G401.6 (cell line): Measurements from ENCODE around the gene S100A2.

Experiments used
- FAIRE-seq: peaks from 2 replicates; lab custom pipeline; 2012; peaks lifted over from hg19 to GRCh38; lab: Jason Lieb, UNC

Gene S100A2

DNA sequence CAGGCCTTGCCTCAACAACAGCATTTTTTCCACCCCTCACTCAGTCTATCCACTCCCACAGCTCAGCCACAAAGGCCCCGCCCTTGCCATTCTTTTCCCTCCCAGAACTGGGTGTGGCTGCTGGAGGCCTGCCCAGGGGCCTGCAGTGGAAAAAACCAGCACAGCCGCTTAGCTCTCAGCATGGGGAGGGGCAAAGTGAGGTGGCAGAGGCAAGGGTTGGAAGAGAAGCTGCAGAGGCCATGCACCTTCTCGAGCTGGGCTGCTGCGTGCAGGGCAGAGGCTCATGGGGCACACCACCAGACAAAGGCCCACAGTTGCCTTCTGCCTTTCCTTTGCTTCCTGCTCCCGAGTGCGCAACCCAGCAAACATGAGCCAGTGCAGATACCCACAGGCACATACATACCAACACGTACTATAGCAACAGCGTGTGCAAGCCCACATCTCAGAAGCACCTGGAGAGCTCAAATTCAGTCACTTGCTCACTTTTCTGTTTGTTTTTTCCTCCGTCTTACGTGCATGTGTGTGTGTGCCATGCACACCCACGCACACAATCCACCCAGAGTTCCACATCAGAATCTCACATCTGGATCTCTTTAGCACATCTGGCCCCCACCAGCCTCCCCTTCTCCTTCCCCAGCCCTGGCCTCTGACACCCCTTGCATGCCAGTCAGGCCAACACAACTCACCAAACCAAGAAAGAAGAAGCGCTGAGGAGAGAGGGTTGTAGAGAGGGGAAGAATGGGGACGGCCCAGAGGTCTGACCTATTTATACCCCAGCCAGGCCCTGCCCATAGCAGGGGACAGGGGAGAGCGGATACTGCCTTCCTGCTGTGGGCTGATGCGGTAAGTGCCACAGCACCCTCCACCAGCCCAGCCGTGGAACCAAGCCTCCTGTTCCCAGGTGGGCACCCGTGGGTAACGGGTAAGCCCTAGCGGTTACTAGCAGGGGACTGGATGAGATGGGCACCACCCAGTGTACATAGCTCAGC, 20.3 kb downstream of the S100A2 start, which contains the start of gene S100A4:
S100A4 (minus strand) TSS at position 740 of the 989 bp plus-strand sequence. CDS start 1,012 bp downstream, outside the sequence.
- peak; percentile 96 for FAIRE-seq

DNA sequence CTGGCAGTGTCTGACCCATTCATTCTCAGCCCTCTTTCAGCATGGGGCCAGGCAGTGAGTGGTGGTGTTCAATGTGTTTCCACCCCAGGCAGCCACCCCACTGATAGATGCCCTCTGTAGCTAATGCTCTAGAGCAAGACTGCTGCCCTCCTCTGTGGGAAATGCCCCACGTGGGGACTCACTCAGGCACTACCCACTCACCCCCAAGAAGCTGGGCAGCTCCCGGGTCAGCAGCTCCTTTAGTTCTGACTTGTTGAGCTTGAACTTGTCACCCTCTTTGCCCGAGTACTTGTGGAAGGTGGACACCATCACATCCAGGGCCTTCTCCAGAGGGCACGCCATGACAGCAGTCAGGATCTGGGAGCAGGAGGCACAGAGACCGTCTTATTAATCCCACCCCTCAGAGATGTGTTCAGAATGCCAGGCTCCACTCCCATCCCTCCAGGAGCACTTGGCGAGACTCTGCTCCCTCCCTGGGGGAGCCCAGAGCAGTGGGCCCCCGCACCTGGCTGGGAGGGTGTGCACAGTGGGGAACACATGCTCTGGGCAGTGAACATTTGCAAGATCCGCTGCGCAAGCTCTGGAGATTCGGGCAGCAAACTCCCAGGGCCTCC, 21.1 kb downstream of the S100A2 start:
- FAIRE-seq, result no peak

DNA sequence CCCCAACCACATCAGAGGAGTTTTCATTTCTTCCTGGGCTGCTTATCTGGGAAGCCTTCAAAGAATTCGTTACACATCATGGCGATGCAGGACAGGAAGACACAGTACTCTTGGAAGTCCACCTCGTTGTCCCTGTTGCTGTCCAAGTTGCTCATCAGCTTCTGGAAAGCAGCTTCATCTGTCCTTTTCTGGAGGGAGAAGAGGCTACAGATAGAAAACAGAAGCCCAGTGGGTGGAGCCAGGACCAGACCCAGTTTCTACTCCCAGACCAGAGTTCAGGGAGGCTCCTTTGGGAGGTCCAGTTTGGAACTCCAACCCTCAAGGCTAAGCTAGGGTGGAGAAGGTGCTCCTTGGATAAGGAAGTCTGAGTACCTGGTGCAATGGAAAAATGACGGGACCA, 21.9 kb downstream of the S100A2 start:
- FAIRE-seq, result no peak

DNA sequence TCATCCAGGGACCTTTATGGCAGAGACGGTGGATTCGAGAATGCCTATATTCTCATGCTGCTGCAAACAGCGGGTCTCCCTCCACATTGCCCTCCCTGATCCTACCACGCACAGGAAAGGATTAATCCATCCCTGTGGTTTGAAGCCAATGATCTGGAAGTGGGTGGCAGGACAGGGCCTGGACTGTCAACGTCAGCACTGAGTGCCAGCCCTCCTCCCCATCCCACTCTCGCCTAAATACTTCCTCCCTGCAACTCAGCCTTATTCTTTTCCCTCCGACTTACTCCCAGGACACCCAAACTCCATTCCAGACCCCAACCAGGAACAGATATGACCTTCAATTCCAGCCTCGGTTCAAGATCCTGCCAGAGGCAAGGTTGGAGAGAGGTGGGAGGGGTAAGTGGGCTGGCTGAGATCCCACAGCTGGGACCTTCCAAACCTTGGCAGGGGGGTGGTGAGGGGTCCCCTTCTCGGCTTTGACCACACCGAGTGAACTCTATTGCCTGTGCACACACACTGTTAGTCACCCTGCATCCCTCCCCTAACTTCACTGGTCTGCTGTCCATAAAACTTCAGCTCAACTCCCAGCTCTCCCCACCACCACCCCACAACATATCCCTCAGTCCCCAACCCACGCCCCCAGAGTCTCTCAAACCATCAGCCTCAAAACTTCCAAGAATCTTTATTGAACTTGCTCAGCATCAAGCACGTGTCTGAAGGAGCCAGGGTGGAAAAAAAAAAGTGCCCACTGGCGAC, 22.5 kb downstream of the S100A2 start:
- no peak for FAIRE-seq

DNA sequence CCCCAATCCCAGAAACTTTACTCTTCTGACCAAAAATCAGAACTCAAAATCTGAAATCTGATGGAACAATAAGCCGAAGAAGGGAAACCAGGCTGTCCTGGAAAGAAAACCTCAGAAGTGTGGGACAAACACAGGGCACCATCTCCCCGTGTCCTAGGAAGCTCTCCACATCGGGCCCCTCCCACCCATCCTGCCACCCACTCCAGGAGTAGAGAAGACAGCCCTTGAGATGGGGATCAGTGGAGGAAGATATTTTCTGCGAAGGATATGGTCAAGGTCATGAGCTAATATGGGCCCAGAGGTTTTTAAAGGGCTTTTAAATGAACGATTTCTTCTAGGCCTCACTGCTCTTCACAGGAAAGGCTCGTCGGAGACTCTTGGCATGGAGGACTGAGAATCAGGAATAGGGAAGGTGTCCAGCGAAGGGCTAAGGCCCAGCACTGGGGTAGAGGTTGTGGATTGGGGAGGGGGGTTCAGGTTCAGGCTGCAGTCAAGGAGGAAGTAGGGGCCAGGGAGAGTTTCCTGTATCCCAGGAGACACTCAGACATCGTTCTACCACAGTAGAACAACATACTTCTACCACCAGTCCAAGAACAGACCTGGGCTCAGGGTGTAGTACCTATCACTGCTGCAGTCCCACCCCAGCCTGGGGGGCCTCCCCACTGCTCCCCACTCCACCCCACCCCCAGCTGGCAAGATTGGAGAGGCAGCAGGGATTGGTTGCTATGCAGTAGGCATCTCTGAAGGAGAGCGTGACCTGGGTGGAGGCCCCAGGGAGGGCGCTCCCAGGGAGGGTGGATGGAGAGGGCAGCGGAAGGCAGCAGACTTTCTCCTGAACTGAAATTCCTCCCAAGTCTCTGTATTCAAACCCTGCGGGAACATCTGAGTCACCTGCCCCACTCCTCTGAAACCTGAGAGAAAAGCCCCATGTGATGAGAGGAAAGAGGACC, 23.7 kb downstream of the S100A2 start:
- FAIRE-seq, result no peak

DNA sequence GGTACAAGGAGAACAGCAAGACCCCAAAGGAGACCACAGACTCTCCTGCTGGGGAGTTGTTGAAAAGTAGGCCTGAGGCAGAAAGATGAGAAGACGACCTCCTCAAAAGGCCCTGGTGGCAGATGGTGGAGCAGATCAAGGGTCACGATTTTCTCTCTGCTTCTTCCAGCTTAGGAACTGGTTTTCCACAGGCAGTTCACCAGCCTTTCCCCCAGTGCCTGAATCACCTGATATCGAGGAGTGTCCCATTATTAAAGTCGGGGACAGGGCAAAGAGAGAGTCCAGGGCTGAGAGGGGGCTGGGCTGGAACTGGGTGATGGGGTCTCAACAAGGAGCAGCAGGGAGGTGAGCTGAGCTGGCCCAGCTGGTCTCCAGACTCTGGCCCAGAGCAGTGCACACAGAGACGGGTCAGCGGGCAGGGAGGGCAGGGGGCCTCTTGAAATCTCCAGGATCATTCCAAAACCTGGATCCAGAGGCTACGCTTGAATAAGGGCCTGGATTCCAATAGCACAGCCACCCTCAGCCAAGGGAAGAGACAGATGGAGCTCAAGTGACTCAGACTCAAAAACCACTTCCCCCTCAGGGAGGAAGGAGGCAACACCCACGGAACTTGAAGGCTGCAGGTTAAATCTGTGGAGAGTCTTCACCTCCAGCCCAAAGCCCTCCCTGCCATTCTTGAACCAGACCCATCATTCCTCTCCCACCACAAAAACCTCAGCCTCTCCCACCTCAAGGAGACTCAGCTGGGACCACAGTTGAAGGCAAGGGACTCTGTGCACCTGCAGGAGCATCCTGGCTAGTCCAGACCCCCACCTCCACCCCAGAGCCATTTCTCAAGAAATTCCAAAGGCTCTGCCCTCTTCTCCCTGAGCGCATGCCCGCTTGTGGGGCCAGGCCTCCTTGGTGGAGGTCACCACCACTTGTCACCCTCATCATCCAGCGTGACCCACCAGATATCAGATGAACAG, 25.0 kb downstream of the S100A2 start, which contains the start of gene S100A5:
S100A5 (minus strand) TSS at position 541 of the 968 bp plus-strand sequence. CDS start 743 bp downstream, outside the sequence.
- FAIRE-seq, result no peak

DNA sequence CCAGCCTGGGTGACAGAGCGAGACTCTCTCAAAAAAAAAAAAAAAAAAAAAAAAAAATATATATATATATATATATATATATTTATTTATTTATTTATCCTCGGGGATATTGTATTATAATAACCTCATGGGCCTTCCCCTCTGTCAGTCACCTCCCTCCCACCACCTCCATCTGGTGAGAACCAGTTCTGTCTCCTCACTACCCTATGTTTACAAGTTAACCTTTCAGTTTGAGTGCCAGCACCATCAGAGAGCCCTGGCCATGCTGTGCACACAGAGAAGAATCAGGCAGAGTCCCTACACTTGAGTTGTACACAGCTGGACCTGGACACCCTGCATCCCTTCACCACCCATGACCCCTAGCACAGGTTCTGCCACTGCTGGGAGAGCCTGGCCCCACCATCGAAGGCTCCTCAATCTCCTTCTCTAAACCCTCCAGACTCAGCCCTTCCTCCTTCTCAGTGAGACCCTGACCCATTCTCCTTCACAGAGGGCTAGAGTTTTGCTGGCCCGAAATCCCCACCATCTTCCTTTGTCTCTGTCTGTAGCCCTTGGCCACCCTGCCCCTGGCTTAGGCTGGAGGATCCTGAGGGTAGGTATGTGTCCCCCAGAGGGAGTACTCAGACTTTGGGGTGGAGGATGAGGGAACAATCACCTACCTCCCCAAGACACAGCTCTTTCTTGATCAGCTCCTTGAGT, 26.1 kb downstream of the S100A2 start:
- no peak for FAIRE-seq

DNA sequence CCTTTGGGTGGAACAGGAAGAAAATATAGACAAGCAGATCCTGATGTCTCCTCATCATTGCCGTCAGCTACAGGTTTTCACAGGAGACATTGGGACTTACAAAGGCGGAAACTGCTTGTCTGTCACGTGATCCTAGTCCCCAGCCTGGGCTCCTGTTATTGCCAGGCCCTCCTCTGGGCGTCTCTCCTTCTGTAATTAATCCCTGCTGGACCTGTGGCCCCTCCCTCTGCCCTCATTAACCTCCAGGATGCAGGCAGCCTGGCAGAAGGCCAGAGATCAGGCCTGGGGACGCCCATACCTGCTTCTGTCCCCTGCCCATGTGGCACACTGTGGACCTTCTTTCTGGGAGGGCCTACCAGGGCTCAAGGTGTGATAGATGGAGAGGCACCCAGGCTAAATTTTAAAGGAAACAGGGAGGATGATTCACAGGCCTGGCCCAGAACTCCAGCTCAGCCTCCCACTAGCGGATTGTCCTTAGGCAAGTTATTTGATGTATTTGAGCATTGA, 27.3 kb downstream of the S100A2 start:
- FAIRE-seq, result no peak

DNA sequence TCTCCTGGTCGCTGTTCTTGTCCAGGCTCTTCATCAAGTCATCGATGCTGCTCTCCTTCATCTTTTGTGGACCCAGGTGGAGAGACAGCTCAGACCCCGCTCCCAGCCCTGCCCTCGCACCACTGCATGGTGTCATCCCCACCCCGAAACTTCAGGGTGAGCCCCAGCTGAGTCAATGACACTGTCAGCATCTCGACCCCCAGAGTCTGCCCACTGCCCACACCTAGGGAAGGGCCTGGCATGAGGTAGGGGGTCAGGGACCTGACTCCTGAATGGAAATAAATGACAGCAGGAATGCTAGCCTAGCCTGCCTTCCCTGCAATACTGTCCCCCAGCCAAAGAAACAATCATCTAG, 28.3 kb downstream of the S100A2 start:
- FAIRE-seq, result no peak

DNA sequence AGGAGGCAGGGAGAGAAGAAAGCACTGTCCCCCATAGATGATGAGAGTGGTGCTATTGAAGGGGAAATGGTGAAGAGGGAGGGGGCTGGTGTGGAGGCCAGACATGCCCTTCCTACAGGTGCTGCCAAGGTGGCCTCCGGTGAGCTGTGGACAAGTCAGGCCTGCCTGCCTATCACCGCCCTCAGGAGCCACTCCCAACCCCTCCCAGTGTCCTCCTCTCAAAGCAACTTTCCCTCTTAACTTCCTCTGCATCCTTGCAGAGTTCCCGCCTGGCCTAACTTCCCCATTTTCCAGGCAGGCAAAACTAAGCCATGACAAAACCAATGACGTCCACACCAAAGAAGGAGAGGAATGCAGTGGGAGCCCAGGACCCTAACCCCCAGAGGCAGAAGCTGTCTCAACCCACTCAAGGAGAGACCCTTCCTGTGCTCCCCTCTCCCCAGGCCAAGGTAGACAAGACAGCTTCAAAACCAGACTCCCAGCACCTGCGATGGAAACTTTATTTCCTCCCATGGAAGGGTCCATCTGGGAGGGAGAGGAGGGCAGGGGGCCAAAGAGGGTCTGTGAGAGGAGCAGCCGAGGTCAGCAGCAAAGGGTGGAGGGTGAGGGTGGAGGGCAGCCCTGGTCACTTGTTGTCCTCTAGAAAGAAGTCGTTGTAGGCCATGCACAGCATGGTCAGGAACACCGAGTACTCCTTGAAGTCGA, 28.8 kb downstream of the S100A2 start:
- FAIRE-seq, result no peak

DNA sequence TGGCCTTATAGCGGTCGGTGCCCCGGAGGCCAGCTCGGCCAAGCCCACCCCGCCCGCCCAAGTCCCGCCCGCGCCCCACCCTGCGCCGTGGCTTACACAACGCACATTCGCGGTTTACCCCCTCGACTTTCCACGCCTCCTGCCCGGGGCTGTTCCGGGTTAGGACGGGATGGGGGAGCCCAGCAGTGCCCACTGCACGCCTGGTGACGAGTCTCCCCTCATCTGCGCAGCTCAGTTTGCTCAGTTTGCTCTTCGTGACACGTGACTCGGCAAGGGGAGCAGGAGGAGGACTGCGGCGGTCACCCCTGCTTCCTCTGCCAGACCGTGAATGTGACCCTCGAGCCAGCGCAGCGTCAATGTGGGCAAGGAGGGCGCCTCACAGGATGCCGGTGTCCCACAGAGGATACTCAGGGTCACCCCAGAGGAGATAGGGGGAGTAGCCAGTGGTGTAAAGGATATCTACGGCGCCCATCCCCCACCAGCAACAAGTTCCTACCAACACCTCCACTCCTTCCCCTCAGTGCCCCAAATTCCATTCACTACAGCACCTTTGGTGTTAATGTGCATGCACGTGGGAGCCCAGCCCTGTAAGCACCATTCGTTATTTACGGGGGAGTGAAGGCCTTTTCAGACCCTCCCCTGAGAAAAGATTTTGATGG, 29.5 kb downstream of the S100A2 start:
- FAIRE-seq, result no peak

DNA sequence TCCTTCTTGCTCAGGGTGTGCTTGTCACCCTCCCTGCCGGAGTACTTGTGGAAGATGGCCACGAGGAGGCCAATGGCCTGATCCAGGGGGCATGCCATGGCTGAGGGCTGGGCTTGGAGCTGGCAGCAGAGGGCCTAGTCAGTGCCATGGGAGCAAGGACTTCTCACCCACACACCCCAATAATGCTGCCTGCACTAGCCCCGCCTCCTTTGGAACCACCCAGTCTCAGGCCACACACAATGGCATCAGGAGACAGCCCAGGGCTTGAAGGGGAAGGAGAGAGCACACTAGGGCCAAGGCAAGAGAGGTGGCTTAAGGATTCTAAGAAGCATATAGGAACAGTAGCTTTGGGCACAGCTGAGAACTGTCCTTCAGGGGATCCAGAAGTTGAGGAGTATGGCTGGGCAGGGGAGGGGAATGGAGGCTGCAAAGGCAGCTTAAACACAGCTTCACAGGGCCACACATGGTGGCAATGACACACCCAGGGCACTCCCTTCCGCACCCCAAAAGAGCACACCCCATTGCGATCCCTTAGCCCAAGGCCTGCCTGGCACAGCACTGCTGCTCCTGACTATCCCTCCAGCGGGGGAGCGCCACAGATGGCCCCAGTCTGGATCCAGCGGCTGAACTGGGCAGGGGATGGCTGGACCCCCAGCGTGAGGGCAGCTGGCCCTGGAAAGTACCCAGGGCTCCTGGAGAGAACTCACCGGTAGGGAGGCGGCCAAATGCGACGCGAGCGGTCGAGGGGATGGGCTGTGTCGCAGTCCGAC, 30.2 kb downstream of the S100A2 start, which contains the start of gene S100A6:
S100A6 (minus strand) TSS at position 750 of the 770 bp plus-strand sequence; CDS start at position 98, 652 bp downstream.
- no peak for FAIRE-seq

DNA sequence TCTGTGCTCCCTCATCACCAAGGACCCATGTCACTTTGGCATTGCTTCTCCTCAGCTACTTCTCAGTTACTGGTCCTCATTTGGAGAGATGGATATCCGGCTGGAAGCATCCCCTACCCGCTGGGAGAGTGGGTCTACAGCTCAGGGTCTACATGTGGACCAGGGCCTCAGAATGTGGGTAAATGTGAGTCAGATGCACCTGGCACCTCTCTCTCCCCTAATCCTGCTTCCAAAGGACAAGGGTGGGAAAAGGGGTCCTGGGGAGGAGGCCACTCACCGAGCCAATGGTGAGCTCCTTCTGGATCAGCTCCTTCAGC, 30.8 kb downstream of the S100A2 start:
- FAIRE-seq, result no peak

DNA sequence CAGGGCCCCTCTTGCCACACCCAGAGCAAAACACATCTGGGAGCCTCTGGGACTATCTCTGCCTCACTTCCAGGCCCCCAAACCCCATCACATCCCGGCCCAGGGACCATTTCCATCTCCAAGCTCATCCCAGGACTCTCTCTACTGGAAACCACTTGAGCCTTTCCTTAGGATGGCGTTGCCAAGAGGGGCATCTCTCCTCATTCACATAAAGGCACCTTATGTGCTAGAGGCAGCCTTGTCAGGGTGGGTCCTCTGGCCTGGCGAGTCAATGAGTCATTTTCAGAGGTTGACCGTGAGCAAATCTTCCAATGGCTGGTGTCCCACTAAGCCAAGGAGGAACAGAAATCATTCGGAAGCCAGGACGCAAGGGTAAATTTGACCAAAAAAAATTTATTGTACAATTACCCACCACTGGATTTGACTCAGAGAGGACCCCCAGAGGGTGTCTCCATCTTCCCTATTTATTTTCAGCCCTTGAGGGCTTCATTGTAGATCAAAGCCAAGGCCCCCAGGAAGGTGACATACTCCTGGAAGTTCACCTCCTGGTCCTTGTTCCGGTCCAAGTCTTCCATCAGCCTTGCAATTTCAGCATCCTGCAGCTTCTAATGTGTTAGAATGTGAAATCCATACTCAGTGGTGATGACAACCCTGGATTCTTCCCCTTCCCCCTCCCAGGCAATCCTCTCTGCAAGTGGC, 31.3 kb downstream of the S100A2 start:
- FAIRE-seq, result no peak

DNA sequence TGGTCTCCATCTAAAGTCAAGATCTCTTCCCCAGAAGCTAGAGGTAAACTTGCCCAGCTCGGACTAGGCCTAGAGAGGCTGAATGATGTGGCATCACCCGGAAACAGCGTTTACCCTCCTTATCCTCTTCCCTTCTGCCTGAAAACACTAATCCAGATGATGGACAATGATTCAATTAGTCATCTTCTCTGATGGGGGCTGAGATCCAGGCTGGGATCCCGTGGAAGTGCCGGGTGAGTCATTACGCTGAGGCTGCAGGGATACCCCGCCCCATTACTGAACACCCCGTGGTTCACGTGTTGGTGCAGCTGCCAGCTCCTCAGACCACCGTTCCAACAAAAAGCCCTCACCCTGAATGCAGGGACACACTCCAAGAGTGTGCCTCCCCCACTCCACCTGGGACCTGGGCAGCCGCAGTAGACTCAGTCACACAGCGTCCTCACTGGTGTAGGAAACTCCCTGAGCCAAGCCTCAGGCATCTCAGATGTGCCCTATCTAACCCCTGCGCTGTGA, 31.9 kb downstream of the S100A2 start:
- no peak for FAIRE-seq

DNA sequence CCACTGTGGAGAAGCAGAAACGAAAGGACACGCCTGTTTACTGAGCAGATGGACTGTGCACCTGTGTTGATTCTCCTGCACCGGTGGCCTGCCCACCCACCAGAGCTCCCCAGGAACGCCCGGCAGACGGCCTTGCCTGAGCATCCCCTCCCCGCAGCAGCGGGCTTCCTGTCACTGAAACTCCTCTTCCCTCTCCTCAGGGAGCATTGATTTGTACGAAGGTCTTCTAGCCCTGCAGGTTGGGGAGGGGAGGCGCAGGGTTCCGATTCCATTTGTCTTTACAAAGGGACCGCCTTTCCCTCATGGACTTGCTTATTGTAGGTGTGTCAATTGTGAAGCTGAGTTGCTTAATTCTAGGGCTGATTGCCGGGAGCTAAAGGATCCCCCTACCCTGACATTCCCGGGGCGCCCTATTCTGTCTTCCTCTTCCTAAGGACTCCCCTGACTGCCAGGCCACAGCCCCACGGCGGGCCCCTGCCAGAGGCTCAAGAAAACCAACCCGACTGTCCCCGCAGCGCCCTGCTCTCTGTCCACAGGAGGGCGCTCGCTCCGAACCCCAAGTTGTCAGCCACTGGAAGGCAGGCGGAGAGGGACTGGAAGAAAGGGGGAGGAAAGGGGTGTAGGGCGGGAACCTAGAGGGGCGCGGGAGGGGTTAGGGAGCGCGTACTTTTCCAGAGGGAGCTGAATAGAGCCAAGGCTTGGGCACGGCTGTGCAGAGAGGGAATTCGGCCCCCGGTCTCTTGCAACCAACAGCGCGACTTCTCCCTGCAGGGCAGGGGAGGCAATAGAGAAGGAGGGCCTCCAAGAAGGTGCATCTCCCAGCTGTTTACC, 32.7 kb downstream of the S100A2 start:
- FAIRE-seq, result peak; percentile 72
